CD4-positive, alpha-beta T cell treated with Interleukin-10 for 1 hour (primary cell): ENCODE data around the gene PRDM16.

Source experiments
- DNase-seq: peaks from one replicate; pipeline ENCODE4 v3.0.0-alpha.2; 2020

The PRDM16 gene

DNA sequence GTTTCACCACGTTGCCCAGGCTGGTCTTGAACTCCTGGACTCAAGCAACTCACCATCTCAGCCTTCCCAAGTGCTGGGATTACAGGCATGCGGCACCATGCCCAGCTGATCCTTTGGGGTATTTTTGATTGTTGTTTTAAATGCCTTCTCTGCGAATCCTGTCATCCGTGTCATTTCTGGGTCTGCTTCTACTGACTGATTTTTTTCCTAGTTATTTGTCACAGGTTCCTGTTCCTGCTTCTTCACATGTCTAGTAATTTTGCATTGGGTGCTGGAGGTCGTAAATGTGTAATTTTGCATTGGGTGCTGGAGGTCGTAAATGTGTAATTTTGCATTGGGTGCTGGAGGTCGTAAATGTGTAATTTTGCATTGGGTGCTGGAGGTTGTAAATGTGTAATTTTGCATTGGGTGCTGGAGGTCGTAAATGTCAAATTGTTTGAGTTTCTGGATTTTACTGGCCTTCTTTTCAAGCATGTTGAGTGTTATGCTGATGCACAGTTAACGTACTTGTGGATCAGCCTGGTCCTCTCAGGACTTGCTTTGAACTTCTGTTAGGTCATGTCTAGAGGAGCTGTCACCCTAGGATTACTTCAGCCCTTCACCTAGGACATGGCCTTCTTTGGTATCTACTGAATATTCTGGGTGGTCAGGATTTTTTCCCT lies 381.3 kb downstream of the PRDM16 start:
- no peak for DNase-seq

GRCh38 chr1:3450983-3451382 lies 382.0 kb downstream of the PRDM16 start:
- no peak for DNase-seq

DNA sequence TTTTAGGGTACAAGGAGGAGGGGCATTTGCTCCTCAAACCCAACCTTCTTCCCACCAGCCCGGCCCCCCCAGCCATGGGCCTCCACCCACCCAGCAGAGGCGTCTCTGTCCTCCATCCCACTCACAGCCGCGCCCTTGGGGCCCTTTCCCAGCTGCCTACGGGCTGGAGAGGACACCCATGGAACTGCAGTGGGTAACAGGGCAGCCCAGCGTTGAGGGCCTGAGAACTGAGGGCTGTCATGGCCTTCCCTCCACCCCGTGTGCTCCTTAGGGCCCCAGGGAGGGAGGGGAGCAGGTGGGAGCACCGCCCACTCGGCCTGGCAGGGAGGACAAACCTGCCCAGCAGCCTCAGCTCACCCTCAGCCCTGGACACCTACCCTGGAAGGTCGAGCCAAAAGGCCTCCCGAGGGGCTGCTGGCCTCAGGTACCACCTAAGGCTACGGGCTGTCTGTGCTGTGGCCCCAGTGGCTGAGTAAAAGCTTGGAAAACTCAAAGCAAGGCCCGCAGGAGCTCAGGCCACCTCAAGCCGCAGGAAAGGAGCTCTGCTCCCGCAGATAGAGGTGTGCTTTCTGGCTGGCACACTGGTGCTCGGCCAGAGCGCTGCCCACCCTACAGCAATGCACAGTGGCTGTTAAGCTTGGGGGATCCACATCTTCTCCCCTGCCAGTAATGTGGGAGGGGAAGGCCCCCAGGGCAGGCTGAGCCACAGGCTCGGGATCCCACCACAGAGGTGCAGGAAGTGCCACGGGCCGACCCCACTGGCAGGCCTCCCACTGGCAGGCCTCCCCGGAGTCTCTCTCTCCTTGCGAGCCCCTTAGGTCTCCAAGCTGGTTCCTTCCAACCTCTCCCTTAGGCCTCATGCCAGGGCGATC lies 383.2 kb downstream of the PRDM16 start:
- DNase-seq: no peak

- no peak for DNase-seq
Observed at GRCh38 chr1:3452866-3453175, 383.8 kb downstream of the PRDM16 start.

DNA sequence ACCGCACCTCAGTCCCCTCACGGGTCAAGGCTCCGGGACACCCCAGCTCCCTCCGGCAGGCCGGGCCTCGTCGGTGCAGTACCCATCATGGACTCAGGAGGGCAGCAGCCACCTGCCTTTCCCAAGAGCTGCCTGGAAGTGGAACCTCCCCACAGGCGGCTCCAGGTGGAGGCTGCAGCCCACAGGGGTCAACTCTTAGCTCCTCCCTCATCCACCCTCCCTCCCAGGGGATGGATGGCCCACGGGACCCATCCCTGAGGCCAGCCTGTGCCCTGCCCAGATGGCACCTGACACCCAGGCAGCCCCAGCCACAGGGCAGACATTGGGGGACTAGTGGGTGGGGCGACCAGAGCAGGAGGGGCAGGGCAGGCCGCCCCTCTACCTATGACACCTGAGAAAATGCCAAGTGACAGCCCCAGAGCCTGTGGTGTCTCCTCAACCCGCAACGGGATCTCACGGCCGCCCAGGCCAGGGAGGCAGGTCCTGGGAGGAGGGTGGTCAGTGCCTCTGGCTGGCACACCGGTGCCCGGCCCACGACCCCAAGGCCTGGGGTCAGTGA lies 384.3 kb downstream of the PRDM16 start:
- peak; percentile 76 for DNase-seq

- DNase-seq: peak; percentile 38
Observed at GRCh38 chr1:3453891-3454810, 385.1 kb downstream of the PRDM16 start, which contains the start of gene ARHGEF16. ARHGEF16 (plus strand) TSS chr1:3454665; CDS start chr1:3463085, 8,420 bp downstream.

DNA sequence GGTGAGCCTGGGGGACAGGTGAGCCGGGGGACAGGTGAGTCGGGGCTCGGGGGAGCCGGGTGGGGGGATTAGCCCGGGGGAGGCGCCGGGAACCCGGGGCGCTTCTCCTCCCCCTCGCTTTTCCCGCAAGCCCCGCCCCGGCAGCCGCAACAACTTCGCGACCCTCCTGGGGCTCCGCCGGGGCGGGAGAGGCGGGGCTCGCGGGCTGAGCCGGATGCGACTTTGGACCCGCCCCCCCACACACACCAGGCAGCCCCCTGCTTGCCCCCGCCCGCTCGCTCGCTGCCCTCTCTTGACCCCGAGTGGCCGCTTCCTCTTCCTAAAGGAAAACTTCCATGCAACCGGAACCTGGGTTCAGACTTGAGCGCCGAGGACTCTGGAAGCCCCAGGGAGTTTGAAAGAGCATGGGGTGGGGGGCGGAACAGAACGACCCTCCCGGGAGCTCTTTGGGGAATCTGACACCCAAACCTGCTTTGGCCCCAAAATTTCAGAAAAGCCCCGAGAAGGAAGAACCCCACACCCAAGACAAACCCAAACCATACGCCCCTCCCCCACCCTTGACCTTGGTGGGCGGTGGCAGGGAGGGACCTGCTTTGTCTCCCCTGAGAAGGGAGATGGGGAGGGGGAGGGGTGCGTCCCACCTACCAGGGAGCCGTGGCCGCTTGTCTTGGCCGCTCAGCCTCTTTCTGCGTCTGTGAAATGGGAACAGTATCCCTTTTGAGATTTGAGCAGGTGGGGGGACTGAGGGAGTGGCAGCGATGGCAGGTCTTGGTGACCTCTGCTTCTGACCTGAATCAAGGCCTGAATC lies 386.0 kb downstream of the PRDM16 start:
- DNase-seq: peak; percentile 19

- DNase-seq: no peak
Observed at GRCh38 chr1:3455670-3456448, 386.9 kb downstream of the PRDM16 start.

DNA sequence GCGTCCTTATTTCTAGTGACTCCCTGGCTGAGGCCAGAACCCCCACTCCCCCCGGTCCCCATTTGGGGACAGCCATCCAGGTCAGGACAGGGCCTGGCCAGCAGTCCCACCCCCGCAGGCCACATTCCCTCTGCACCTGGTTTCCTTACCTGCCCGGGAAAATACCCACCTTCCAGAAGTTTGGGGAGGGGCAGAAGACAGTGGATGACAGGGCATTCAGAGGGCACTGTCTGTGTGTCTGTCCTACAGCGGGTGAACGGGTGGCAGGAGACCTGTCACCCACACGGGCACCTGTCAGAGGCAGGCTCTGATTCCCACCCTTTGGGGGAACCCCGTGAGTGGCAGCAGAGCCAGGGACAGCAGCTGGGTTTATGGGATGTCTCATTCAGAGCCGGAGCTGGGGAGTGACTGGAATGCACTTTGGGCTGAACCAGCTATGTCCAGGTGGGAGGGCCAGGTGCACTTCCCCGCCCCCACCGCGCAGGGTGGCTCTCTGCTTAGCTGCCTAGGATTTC lies 387.5 kb downstream of the PRDM16 start:
- DNase-seq: no peak

DNA sequence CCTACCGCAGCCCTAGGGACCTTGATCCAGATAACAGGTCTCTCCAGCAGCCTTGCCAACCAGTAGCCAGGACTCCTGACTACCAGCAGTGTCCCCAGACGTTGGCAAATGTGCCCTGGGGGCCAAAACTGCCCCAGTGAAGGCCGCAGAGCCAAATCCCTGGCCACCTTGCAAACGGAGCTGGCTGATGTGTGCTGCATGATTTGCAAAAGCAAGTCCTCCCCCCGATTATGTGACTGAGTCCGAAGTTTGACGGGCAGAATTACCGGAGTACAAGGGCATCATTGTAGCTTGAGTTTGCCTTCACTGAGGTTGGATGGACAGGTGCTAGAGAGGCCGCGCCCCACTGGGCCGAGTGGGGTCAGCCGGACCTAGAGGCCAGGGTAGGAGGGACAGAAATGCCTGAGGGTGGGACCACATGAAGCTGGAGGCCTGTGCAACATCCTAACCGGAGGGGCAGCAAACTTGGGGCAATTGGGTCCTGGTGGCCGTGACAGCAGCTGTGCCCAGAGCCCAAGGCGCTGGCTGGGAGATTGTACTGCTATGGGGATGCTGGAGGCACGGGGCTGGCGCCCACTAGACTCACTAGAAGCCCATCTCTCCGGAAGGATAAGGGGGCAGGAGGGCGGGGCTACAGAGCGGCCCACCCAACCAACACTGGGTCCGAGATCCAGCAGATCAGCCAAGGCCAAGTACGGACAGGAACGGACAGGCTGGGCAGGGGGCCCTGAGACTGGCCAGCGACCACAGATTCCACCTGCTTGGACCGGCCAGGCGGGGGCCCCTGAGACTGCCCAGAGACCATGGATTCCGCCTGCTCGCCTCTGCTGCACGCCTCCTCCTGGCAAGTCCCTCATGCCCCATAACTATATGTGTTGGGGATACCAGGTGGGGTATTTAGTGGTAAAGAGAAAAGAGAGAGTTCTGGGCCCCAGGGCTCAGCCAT lies 388.2 kb downstream of the PRDM16 start:
- no peak for DNase-seq

GRCh38 chr1:3457910-3458883 lies 389.2 kb downstream of the PRDM16 start:
- DNase-seq: no peak

DNA sequence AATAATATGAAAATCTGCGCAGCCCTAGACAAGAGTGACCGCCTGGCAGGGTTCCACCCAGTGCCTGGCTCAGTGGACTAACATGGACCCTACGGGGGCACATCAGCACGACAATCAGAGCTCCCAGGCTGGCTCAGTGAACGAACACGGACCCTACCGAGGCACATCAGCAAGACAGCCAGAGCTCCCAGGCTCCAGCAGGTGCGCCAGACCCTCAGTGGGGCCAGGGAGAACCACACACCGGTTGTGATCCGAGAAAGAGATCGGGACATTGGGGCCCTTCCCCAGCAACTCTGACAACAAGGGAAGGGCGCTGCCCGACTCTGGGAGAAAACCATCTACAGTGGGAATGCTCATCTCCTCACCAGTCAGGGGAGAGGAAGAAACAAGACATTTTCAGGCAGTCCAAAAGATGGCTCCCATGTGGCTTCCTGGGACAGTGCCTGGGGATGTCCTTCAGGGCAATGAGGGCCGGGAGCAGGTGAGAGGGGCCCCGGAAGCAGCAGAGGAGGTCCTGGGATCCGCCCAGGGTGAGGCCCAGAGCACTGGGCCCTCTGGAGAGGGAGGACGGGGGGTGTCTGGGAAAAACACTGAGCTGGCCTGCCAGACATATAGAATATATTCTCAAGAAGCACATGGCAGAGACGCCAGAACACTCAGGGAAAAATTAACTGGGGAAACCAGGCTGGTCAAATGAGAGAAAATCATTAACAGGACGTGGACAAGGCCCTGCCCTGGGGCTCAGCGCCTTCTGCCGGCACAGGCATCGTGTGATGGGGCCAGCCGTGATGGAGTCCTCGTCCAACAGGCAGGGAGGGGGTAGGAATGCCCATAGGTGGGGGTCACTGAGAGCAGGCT lies 390.3 kb downstream of the PRDM16 start:
- DNase-seq: no peak

GRCh38 chr1:3459940-3460671 lies 391.1 kb downstream of the PRDM16 start:
- DNase-seq: no peak

DNA sequence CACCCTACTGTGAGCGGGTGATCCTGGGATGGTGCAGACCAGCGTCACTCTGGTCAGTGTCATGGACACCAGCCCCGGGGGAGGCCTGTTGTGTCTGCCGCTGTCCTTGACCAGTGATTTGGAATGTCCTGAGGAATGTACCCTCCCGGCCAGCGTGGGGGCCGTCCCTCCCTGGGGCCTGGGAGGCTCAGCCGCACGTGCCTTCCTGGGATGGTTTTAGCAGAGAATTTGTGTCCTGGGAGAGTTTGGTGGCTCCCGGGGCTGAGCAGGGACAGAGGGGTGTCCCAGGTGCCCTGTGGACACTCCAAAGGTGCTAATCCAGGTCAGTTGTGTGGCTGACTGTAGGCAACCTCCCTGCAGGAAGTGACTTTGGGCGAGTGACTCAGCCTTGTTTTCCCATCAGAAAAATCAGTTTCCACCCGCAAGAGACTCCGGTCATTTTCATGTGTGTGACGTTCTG lies 391.7 kb downstream of the PRDM16 start:
- no peak for DNase-seq

DNA sequence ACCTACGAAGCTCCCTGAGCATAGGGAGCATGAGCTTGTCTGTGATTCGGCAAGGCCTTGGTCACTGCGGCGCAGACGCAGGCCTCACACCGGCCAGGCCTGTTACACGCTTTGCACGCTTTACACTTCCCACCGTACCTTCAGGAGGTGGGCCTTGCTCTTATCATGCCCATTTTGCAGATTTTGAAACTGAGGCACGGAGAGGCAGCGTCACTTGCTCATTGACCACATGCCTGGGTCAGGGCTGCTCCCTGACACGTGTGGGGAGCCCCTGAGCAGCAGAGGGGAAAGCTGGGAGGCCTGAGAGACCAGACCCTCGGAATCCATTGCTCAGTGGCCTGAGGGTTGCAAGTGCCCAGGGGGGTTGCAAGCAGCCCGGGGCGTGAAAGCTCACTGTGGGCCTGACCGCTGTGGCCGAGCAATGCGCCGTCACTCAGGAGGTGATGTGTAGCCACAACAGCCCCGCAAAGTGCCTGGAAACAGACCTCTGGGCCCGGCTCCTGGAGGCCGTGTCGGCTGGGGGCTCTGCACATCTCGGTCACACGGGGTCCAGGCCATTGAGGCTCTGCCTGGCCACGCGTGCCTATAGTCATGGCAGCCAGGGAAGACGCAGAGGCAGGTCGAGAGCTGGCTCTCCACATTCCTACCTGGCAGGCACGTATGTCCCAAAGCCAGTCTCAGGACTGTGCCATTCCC lies 392.4 kb downstream of the PRDM16 start:
- DNase-seq: no peak

DNA sequence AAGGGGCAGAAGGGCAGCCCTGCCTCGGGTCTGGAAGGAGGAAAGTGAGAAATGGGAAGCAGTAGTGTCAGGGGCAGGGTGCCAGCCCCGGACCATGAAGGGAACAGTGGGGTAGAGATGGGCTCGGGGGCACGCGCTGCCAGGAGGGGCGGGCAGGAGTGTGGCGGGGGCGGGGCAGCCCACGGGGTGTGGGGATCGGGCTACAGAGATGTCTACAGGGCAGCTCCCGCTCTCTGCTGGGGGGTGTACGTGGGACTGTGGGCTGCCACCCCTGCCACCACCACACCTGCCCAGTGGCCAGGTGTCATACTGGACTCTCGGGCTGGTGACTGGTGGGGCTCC lies 392.9 kb downstream of the PRDM16 start:
- no peak for DNase-seq
